Activated CD4-positive, alpha-beta memory T cell treated with anti-CD3 and anti-CD28 coated beads, Interleukin-2, amount 10 ng/mL, durations not matched to agents 7 days and 5 days (primary cell): Measurements from ENCODE around the gene CLCNKA. TPM values are rescaled to one million over a fixed set of nuclear protein-coding genes. Genes with fewer than 3 reads are reported as not detected.

Experiments used
- CTCF ChIA-PET: fragments of 350-600 bp; sonication (Branson Sonifier 250); formaldehyde crosslinking; loops from one replicate; lab custom pipeline; 2021; ENCODE audit warnings: antibody characterized with exemption, inconsistent platforms; lab: Charles Lee
- POLR2A ChIA-PET: fragments of 350-600 bp; sonication (Branson Sonifier 250); formaldehyde crosslinking; loops from one replicate; lab custom pipeline; 2021; ENCODE audit warnings: antibody characterized with exemption; lab: Charles Lee
- DNase-seq: peaks from one replicate; pipeline ENCODE4 v3.0.0-alpha.2; 2020
- H3K27ac Mint-ChIP-seq: one replicate; pipeline ENCODE4 v1.8.0; 2021; ENCODE audit warnings: mild to moderate bottlenecking, mixed read lengths
- H3K27me3 Mint-ChIP-seq: one replicate; pipeline ENCODE4 v1.8.0; 2021; ENCODE audit warnings: mixed read lengths
- H3K36me3 Mint-ChIP-seq: one replicate; pipeline ENCODE4 v1.8.0; 2021; ENCODE audit warnings: low read depth, mixed read lengths
- H3K4me1 Mint-ChIP-seq: one replicate; pipeline ENCODE4 v1.8.0; 2021; ENCODE audit warnings: mixed read lengths
- H3K4me3 Mint-ChIP-seq: one replicate; pipeline ENCODE4 v1.8.0; 2021; ENCODE audit warnings: mild to moderate bottlenecking, mixed read lengths
- H3K9me3 Mint-ChIP-seq: one replicate; pipeline ENCODE4 v1.8.0; 2021; ENCODE audit warnings: mixed read lengths
- total RNA-seq, 2 experiments: library from RNA; stranded (reverse); gene quantifications; one replicate each; pipeline ENCODE4 v1.2.3, GENCODE V29; 2021

Gene CLCNKA
- total RNA-seq, 2 experiments from 2014 or later: 0.13 to 0.20 TPM

DNA sequence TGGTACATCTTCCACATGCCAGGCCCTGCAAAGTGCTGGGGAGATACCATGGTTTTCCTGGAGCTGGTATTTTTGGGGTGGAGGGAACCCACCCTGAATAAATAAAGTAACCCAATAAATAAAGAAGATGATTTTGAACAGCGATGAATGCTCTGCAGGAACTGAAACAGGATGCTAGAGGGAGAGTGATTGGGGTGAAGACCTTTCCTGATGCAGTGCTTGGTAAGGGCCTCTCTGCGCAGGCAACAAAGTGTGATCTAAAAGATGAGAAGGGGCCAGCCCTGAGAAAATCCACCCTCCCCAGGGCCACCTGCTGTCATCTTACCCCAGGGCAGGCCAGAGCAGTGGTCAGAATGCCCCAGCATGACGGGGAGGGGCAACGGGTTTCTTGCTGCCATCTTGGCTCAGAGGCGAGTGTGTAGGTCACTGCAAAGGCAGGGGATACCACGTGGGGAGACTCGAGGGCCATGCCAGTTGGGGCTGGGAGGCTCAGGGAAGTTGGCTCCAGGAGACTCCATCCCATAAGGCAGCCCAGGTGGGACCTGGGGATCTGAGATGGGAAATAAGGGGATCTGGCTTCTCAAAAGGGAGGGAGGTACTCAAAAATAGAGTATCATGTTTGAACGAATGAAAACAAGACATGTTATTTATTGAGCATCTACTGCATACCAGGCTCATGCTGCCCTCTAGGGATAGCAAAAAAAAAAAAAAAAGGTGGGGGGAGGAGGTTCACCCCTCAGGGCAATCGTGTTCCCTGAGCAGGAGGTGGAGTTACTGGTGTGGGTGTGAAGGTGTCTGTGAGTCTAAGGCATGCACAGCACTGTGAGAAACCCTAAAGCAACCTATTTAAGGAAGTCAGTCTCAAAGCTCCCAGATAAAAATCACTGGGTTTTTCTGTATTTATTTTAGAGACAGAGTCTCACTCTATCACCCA is 15.0 kb upstream of the CLCNKA start:
- H3K4me3 Mint-ChIP-seq: no peak overlapping the region
- no peaks in the 10 kb centered on the region for H3K36me3 Mint-ChIP-seq
- ChIA-PET CTCF (interaction anchor here (0.7 to 3.0 kb wide), 15 partner anchors 9 to 349 kb away, joined by 3 to 13 read pairs (median 4); partner anchors contain the start of gene ZBTB17), POLR2A (no interaction called here)
- H3K27ac Mint-ChIP-seq: no peak overlapping the region
- no peak for DNase-seq
- peaks cover 6% of the 10 kb centered on the region for H3K27me3 Mint-ChIP-seq
- peaks cover 8% of the 10 kb centered on the region for H3K4me1 Mint-ChIP-seq
- no peaks in the 10 kb centered on the region for H3K9me3 Mint-ChIP-seq

DNA sequence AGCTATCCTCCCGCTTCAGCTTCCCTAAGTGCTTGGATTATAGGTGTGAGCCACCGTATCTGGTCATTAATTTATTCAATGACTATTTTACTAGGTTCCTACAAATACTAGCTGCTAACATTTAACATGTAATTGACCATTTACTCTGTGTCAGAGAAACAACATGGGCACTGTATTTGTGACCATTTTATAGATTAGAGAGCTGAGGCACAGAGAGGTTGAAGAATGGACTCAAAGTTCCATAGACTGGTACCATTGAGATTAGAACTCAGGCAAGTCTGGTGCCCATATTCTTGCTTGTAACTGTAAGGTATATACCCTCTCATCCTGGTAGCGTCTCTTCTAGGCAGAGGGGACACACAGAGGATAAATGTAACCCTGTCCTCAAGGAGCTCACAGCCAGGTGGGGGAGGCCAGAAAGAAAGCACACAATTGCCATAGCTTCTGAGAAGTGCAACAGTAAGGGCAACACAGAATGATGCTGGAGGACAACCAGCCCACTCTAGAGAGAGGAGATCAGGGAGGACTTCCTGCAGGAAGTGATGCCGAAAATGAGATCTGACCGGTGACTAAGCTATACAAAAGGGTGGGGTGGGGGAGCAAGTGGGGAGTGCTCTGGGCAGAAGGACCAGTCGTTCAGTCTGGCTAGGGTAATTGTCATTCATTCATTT is 14.0 kb upstream of the CLCNKA start:
- no peak for DNase-seq
- peaks cover 10% of the 10 kb centered on the region for H3K27me3 Mint-ChIP-seq
- H3K36me3 Mint-ChIP-seq: no peaks in the 10 kb centered on the region
- H3K4me3 Mint-ChIP-seq: no peak overlapping the region
- H3K27ac Mint-ChIP-seq: no peak overlapping the region
- CTCF ChIA-PET: interaction anchor here (0.7 to 3.0 kb wide), 12 partner anchors 10 to 348 kb away, joined by 3 to 13 read pairs (median 4); partner anchors contain the start of gene ZBTB17
- H3K9me3 Mint-ChIP-seq: no peaks in the 10 kb centered on the region
- peaks cover 13% of the 10 kb centered on the region for H3K4me1 Mint-ChIP-seq
- POLR2A ChIA-PET: no interaction called here

DNA sequence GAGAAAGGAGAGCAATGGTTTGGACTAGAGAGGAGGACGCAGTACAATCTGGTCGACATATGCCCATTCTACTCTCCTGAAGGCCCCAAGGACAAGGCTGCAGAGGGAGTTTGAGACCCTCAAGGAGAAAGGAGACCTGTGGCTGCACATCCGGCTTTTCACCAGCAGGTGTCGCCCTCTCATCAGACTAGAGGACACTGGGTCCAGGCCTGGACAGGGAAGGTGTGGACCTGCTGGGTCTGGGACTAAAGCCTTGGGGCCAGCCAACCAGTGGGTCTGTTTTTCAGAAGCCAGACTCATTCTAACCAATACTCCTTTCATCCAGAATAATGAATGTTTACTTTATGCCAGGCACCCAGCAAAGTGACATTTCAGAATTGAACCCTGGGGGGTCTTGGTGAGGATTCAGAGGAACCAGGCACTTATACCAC is 12.8 kb upstream of the CLCNKA start:
- Mint-ChIP-seq H3K9me3 (no peaks in the 10 kb centered on the region), H3K27me3 (peaks cover 13% of the 10 kb centered on the region), H3K4me3 (no peak overlapping the region), H3K36me3 (no peaks in the 10 kb centered on the region), H3K27ac (no peak overlapping the region), H3K4me1 (peaks cover 13% of the 10 kb centered on the region)
- peak; percentile 76 for DNase-seq
- ChIA-PET POLR2A (no interaction called here), CTCF (interaction anchor here (0.6 to 1.7 kb wide), 8 partner anchors 12 to 180 kb away, joined by 3 to 9 read pairs (median 3); partner anchors contain the start of gene ZBTB17)

DNA sequence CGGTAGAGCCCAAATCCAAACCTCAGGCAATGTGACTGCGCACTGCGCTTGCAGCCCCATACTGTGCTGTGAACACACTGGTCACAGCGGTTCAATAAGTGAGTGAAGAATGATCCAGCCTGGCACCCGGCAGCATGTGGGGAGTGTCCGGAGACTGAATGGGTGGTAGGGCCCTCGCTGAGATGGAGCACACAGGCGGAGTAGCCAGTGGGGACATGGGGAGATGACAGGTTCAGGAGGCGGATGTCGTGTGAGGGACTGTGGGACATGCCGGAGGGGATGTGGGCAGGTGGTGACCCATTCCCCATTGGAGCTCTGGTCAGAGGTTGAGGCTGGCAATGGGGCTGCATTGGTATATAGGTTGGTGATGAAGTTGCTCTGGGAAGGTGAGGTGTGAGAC is 12.2 kb upstream of the CLCNKA start:
- no peaks in the 10 kb centered on the region for H3K36me3 Mint-ChIP-seq
- POLR2A ChIA-PET: no interaction called here

DNA sequence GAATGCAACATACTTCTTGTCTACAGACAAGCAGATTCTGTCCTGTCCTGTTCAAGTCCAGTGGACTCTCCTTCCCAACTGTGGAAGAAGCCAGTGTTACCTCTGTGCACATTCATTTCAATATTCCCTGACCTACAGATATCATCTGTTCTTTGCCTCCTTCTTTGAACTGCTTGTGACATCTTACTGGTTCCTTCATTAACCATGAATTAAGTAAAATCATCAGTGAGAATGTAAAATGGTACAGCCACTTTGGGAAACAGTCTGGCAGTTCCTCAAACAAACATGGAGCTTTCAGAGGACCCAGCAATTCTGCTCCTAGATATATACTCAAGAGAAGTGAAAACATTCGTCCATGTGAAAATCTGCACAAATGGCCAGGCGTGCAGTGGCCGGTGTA is 11.0 kb upstream of the CLCNKA start:
- ChIA-PET CTCF (interaction anchor here (0.5 to 1.7 kb wide), 9 partner anchors 31 to 234 kb away, joined by 3 to 9 read pairs (median 3); no protein-coding TSS in a partner anchor), POLR2A (no interaction called here)
- no peak for DNase-seq
- Mint-ChIP-seq H3K4me3 (no peak overlapping the region), H3K27me3 (peaks cover 19% of the 10 kb centered on the region), H3K36me3 (no peaks in the 10 kb centered on the region), H3K27ac (no peak overlapping the region), H3K9me3 (no peaks in the 10 kb centered on the region), H3K4me1 (peaks cover 13% of the 10 kb centered on the region)

More for the DNA sequence above, 12.2 kb upstream of the CLCNKA start:
- Mint-ChIP-seq H3K4me3 (no peak overlapping the region), H3K27me3 (peaks cover 18% of the 10 kb centered on the region), H3K27ac (no peak overlapping the region), H3K4me1 (peaks cover 13% of the 10 kb centered on the region), H3K9me3 (no peaks in the 10 kb centered on the region)
- no peak for DNase-seq
- CTCF ChIA-PET: interaction anchor here (0.6 to 1.7 kb wide), 9 partner anchors 11 to 179 kb away, joined by 3 to 9 read pairs (median 3); partner anchors contain the start of gene ZBTB17

DNA sequence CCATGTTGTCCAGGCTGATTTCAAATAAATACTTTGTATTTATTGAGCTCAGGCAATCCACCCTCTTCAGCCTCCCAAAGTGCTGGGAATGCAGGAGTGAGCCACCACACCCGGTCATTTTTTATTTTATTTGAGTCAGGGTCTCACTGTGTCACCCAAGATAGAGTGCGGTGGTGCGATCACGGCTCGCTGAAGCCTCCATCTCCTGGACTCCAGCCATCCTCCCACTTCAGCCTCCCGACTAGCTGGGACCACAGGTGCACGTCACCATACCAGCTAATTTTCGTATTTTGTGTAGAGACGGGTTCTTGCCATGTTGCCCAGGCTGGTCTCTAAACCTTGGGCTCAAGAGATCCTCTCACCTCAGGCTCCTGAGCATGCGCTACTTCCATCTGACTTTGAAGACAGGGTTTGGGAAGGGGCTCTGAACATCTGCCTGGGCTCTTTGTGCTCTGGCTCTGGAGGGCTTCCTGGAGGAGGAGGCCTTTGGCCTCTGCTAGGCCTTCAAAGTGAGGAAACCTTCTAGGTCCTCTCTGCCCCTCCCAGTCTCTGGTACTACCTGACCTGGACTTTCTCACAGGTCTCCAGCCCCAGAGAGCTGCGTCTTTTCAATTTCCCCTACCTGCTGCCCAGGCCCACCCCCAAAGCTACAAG is 9.8 kb upstream of the CLCNKA start:
- CTCF ChIA-PET: interaction anchor here (0.6 to 1.6 kb wide), 2 partner anchors 30 to 237 kb away, joined by 3 read pairs; no protein-coding TSS in a partner anchor
- Mint-ChIP-seq H3K4me3 (no peak overlapping the region), H3K27ac (no peak overlapping the region), H3K9me3 (no peaks in the 10 kb centered on the region), H3K4me1 (peaks cover 13% of the 10 kb centered on the region), H3K27me3 (peaks cover 19% of the 10 kb centered on the region), H3K36me3 (no peaks in the 10 kb centered on the region)
- DNase-seq: no peak
- POLR2A ChIA-PET: no interaction called here

DNA sequence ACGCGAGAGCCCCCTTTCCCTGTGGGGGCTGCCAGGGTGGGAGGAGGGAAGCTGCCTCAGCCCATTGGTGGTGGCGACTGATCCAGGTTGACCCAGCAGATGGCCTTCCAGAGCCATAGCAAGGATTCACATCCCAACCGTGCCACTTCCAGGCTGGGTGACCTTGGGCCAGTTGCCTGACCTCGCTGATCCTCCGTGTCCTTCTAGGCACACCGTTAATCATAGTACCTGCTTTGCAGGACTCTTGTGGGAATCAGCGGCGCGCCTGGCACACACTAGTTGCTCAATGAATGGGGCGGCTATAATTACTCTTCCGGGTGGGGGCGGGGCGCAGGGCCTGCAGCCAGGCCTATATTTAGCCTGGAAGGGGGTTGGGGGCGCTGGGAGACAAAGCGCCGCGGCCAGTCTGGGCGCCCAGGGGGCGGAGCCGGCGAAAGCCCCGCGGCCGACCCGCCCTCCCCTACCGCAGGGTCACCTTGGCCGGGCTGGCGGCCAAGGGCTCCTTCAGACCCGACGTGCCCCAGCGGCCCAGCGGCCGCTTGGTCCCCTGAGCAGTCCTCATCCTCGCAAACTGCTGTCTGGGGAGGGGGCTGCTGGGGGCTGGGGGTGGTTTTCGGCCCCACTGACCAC is 9.1 kb upstream of the CLCNKA start:
- Mint-ChIP-seq H3K4me3 (no peak overlapping the region), H3K27ac (no peak overlapping the region), H3K27me3 (peaks cover 19% of the 10 kb centered on the region), H3K4me1 (peaks cover 11% of the 10 kb centered on the region), H3K9me3 (no peaks in the 10 kb centered on the region), H3K36me3 (no peaks in the 10 kb centered on the region)
- DNase-seq: peak; percentile 39
- ChIA-PET CTCF (interaction anchor here (1.6 kb wide), 1 partner anchor 29 kb away, joined by 3 read pairs; no protein-coding TSS in a partner anchor), POLR2A (no interaction called here)

DNA sequence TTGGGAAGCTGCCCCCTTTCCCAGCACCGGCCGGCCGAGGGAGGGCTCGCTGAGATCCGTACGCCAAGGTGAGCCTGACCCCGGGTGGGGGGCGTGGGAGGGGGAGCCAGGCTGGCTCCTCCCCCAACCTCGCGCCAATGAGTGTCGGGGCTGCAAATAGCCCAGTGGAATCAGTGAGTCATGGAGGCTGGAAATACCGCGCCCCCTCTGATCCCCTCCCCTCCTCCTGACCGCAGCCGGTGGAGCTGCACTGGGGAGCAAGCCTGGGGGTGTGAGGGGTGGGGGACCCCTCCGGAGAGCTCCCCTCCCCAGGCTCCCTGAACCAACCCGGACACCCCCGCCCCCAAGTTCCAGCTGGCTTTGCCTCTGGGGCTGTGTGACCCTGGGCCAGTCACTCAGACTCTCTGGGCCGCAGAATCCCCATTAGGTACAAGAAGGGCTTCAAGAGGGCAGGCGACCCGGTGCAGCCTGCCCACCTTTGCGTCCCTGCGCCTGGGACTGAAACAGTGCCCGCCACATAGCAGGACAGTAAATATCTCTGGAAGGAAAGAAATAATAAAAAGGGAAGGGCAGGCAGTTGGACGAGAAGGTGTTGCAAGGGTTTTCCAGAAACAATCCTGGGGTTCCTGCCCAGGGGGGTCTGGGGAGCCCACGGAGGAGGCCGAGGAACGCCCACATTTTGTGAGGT is 8.5 kb upstream of the CLCNKA start:
- ChIA-PET CTCF (interaction anchor here (0.6 kb wide), 1 partner anchor 65 kb away, joined by 3 read pairs; no protein-coding TSS in a partner anchor), POLR2A (no interaction called here)
- no peaks in the 10 kb centered on the region for H3K9me3 Mint-ChIP-seq
- DNase-seq: peak; percentile 34
- peaks cover 19% of the 10 kb centered on the region for H3K27me3 Mint-ChIP-seq
- H3K36me3 Mint-ChIP-seq: no peaks in the 10 kb centered on the region
- no peak overlapping the region for H3K4me3 Mint-ChIP-seq
- no peak overlapping the region for H3K27ac Mint-ChIP-seq
- H3K4me1 Mint-ChIP-seq: peaks cover 5% of the 10 kb centered on the region

DNA sequence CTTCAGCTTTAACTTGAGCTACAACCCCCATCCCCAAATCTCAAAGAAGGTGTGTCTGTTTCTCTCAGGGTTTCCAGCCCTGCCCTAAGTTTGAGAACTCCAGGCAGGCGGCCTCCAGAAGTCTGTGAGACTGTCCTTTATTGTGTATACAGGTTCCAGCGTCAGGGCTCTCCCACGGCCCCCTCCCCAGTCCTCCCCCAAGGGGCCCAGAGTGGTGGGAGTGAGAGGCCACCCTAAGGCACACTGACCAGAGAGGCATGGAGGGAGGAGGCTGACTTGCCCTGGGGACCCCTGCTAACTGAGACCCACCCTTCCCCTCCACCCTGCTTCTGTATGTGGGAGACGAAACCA is 8.0 kb upstream of the CLCNKA start:
- H3K27ac Mint-ChIP-seq: no peak overlapping the region
- ChIA-PET POLR2A (no interaction called here), CTCF (interaction anchor here (0.6 to 1.1 kb wide), 2 partner anchors 9 to 65 kb away, joined by 3 read pairs; no protein-coding TSS in a partner anchor)
- H3K4me3 Mint-ChIP-seq: no peak overlapping the region
- peaks cover 5% of the 10 kb centered on the region for H3K4me1 Mint-ChIP-seq
- H3K27me3 Mint-ChIP-seq: peaks cover 19% of the 10 kb centered on the region
- H3K36me3 Mint-ChIP-seq: no peaks in the 10 kb centered on the region
- H3K9me3 Mint-ChIP-seq: no peaks in the 10 kb centered on the region
- no peak for DNase-seq

DNA sequence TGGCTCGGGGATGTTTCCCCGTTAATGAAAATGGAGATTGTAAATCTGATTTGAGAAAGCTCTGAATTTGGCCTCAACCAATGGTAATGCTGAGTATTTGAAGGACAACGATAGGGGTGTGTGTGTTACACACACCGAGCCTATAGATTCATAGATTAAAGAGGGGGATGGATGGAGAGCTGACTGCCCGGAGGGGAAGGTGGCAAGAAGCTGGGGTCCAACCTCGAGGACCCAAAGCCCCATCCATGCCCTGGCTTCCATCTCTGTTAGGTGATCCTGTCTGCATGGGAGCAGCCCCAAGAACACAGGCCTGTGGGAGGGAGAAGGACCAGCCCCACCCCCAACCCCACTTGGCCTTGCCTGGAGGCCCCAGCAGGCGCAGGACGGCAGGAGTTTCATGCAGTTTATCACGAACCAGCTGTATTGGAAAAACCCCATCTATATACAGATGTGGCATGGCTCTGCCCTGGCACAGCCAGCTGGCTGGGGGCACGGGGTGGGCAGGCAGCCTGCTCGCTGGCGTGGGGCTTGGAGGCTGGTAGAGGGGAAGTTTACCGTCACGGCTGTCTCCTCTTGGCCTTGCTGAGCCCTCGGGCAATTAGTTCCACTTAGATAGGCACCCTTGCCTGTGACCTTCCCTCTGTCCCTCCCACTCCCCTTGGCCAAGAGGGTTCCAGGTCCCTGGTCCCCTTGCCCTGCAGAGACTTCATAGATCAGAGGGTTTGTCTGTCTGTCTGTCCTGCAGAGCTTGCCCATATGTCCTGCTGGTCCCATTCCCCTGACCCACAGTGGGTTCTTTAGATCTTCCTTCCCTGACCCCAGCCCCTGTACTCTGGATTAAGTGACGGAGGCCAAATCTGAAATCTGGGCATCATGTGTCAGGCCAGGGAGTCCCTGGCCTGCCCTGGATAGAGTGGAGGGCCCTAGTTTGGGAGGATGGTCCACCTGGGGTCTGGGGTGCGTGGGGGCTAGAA is 7.0 kb upstream of the CLCNKA start:
- POLR2A ChIA-PET: no interaction called here
- no peaks in the 10 kb centered on the region for H3K9me3 Mint-ChIP-seq

DNA sequence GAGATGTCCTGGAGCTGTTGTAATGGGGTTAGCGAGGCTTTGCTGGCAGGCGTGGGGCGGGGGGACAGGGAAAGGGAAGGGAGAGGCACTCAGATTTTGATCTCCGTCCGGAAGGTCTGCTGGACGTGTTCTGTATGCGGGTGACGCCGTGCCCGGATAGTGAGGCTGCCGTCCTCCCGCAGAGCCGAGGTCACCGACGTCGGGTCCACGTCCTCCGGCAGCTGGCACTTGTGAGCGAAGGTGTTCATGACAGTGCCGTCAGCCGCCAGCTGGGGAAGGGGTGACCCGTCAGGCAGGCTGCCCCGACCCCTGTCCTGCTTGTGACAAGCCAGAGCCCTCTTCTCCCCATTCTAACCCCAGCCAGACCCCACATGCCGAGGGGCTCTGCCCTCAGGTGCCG is 6.3 kb upstream of the CLCNKA start:
- no peak for DNase-seq
- ChIA-PET CTCF (no interaction called here), POLR2A (no interaction called here)
- Mint-ChIP-seq H3K27me3 (peaks cover 17% of the 10 kb centered on the region), H3K36me3 (no peaks in the 10 kb centered on the region), H3K27ac (no peak overlapping the region), H3K4me1 (peaks cover 5% of the 10 kb centered on the region), H3K4me3 (no peak overlapping the region), H3K9me3 (no peaks in the 10 kb centered on the region)

More for the DNA sequence above, 7.0 kb upstream of the CLCNKA start:
- H3K27me3 Mint-ChIP-seq: peaks cover 17% of the 10 kb centered on the region
- no peak for DNase-seq
- H3K4me1 Mint-ChIP-seq: peaks cover 5% of the 10 kb centered on the region
- H3K4me3 Mint-ChIP-seq: no peak overlapping the region
- H3K36me3 Mint-ChIP-seq: no peaks in the 10 kb centered on the region
- H3K27ac Mint-ChIP-seq: no peak overlapping the region
- CTCF ChIA-PET: interaction anchor here (0.6 to 1.1 kb wide), 5 partner anchors 10 to 283 kb away, joined by 3 to 4 read pairs (median 3); no protein-coding TSS in a partner anchor
